SKM-1 (cell line): ENCODE measurements around the gene ZNF12.
"Not testable (repeated sequence)": the region's sequence is repeated elsewhere in the genome, so short reads cannot be mapped to it uniquely, and the experiment has no call there.

Source experiments
- DNase-seq: peaks from one replicate; lab custom pipeline; 2025; ENCODE audit not compliant: unreplicated experiment; lab: John Stamatoyannopoulos, UW

ZNF12 gene

GRCh38 chr7:6706666-6707407 is at the start of gene ZNF12:
ZNF12 (minus strand) TSS chr7:6706947; CDS start chr7:6705173, 1,774 bp downstream.
- peak; percentile 87 for DNase-seq

GRCh38 chr7:6753964-6754363 is 47.2 kb upstream of the ZNF12 start, which contains the start of gene RSPH10B2:
RSPH10B2 (plus strand) TSS chr7:6754103; CDS start chr7:6757678, 3,575 bp downstream.
- not testable (repeated sequence) for DNase-seq

GRCh38 chr7:6750173-6750572 is 43.4 kb upstream of the ZNF12 start:
- DNase-seq = not testable (repeated sequence)

- DNase-seq = not testable (repeated sequence)
Measured at GRCh38 chr7:6749335-6749734, 42.6 kb upstream of the ZNF12 start.

DNA sequence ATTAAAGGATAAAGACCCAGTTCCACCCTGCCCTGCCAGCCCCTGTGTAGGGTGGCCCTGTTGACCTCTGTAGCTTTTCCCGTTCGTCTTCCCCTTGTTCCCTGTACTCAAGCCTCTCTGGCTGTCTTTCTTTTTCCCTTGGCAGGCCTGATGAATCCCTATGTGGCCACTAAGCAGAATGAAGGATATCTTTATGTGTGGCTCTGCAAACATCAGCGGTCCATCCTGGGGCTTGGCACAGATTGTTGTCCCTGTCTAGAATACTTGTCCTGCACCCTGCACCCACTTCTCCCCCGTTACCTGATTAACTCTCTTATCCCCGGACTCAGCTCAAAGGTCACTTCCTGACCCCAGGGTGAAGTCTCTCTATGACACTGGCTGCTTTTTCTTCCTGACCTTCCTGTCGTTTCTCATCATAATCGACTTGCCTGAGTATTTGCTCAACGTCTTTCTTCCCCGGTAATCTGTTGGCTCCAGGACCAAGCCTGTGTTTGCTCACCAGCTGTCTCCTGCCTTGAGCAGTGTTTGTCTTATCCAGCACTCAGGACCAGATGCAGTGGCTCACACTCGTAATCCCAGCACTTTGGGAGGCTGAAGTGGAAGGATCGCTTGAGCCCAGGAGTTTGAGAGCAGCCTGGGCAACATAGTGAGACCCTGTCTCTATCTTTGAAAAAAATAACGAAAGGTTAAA is 37.8 kb upstream of the ZNF12 start:
- not testable (repeated sequence) for DNase-seq

GRCh38 chr7:6738415-6738814 is 31.7 kb upstream of the ZNF12 start:
- not testable (repeated sequence) for DNase-seq

DNA sequence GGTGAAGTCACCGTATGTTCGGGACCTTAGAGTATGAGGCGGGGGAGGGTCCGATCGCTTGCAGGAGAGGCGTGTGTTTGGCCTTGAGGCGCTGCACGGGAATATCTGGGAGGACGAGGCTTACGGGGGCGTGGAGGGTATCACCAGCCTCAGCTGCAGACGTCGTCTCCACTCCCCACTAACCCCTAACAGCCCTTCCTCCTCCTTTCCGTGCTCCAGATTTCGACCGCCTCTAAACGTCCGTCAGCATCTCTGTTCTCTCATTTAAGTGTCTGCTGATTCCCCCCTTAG is 23.5 kb upstream of the ZNF12 start:
- DNase-seq = no peak

GRCh38 chr7:6729492-6730342 is 23.0 kb upstream of the ZNF12 start:
- peak; percentile 77 for DNase-seq

DNA sequence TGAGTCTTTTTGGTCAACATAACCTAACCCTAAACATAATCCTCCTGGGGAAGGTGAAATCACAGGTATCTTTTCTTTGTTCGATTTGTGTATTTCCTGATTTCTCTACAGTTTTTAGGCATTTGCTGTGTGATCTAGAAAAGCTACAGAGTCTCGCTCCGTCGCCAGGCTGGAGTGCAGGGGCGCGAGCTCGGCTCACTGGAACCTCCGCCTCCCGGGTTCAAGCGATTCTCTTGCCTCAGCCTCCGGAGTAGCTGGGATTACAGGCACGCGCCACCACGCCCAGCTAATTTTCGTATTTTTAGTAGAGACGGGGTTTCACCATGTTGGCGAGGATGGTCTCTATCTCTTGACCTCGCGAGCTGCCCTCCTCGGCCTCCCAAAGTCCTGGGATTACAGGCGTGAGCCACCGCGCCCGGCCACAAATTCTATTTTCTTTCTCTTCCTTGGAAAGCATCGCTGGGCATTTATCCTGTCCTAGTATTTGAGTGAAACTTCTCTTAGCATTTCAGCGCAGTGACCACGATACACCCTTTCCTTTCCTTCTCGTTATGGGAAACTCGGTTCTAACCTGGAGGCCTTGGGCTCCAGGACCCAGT is 22.2 kb upstream of the ZNF12 start:
- DNase-seq = not testable (repeated sequence)

- no peak for DNase-seq
Measured at GRCh38 chr7:6727663-6728062, 20.9 kb upstream of the ZNF12 start.

GRCh38 chr7:6726341-6726740 is 19.6 kb upstream of the ZNF12 start:
- DNase-seq = not testable (repeated sequence)

GRCh38 chr7:6725003-6725402 is 18.3 kb upstream of the ZNF12 start:
- peak; percentile 76 for DNase-seq

DNA sequence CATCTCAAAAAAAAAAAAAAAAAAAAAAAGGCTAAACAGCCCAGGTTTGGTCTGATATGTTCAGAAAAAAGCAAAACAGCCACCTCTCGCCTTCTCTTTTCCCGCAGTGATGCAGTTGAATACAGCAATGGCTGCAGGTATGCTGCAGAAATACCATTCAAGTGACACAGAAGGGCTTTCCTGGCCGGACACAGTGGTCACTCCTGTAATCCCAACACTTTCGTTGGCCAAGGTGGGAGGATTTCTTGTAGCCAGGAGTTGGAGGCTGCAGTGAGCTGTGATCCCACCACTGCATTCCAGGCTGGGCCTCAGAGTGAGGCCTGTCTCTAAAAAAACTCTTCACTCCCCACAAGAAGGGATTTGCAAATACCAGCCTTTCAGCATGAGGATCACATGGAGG is 17.6 kb upstream of the ZNF12 start:
- DNase-seq = not testable (repeated sequence)

- no peak for DNase-seq
Measured at GRCh38 chr7:6718124-6718523, 11.4 kb upstream of the ZNF12 start.

DNA sequence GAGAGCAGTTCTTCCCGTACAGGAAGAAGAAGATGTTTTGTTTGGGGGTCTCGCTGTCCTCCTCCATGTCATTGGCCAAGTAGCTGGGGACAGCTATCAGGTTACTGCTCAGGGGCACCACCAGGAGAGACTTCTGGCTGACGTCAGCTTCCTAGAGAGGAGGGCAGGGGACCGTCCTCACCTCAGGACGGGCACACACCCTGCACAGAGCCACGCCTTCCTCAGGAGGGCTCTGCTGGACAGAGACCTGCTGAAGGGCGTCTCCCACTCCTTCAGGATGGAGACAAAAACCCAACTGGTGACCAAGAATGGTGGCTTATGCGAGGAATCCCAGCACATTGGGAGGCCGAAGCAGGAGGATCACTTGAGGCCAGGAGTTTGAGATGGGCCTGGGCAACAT is 9.2 kb upstream of the ZNF12 start:
- not testable (repeated sequence) for DNase-seq

- DNase-seq = no peak
Measured at GRCh38 chr7:6714360-6714759, 7.6 kb upstream of the ZNF12 start.

DNA sequence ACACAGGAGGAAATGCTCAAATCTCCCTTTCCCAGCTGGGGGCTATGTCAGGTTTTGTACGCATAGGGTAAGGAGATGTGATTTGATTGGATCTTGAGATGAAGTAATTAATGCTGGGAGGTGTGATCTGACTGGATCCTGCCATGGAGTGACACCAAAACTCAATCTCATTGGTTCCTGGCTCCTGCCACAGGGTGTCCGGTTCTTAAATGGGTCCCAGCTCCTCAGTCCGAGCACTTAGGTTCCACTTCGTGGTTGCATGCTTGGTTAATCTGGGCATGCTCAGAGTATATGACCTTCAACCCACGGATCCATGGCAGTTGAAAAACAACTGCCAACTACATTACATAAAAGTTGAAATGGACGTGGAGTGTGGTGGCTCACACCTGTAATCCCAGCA is 3.1 kb upstream of the ZNF12 start:
- no peak for DNase-seq

GRCh38 chr7:6708304-6708703 is 1.6 kb upstream of the ZNF12 start:
- no peak for DNase-seq

DNA sequence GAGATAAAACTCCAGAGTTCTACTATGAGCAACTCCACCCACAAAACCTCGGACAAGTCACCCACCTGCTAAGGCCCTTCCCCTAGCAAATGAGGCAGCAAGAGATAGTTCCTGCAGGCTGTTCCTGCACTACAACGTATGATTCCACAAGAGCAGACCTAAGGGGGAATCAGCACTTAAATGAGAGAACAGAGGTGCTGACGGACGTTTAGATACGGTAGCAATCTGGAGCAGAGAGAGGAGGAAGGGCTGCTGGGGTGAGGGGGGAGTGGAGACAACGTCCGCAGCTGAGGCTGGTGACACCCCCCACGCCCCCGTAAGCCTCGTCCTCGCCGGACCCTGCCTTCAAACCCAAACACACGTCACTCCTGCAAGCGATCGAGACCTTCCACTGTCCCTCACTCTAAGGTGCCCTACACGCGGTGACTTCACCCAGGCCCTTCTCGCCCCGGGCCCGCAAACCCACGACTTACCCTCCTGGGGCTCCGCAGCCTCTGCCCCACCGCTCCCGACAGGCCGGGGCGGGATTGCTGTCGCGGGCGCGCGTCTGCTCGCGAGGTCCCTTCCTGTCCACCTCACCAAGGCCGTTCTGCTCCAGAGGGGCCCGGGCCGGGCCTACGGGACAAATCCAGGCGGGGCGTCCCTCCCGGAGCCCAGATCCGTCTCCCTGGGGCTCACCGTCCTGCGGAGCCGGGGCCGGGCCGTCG is 635 bp downstream of the ZNF12 start:
- no peak for DNase-seq

GRCh38 chr7:6701860-6702259 is 4.9 kb downstream of the ZNF12 start:
- no peak for DNase-seq

GRCh38 chr7:6700793-6701192 is 6.0 kb downstream of the ZNF12 start:
- no peak for DNase-seq
